Measurements from ENCODE around the gene CKS1B.

The CKS1B gene

GRCh38 chr1:154974102-154974807 lies at the start of gene CKS1B:
Gene CKS1B, plus strand, starts transcription at chr1:154974681. Its CDS starts 65 bp downstream, at chr1:154974746.
- DNase-seq (ENCODE audit: low read depth in 2 of 2), result peak; percentile 88 to 94

- no peak for DNase-seq (ENCODE audit: low read depth in 2 of 2)
Measured at GRCh38 chr1:154925335-154926170, 48.9 kb upstream of the CKS1B start.

- no peak for DNase-seq (ENCODE audit: low read depth in 2 of 2)
Measured at GRCh38 chr1:154926201-154926600, 48.3 kb upstream of the CKS1B start.

- no peak for DNase-seq (ENCODE audit: low read depth in 2 of 2)
Measured at GRCh38 chr1:154931940-154932487, 42.5 kb upstream of the CKS1B start.

- no peak for DNase-seq (ENCODE audit: low read depth in 2 of 2)
Measured at GRCh38 chr1:154934358-154934948, 40.0 kb upstream of the CKS1B start.

GRCh38 chr1:154935749-154936554 lies 38.5 kb upstream of the CKS1B start:
- DNase-seq (ENCODE audit: low read depth in 2 of 2), result no peak

GRCh38 chr1:154936555-154937084 lies 37.9 kb upstream of the CKS1B start, which contains the start of gene PMVK:
Gene PMVK, minus strand, starts transcription at chr1:154936719. Its CDS starts 34 bp downstream, at chr1:154936685.
- DNase-seq (ENCODE audit: low read depth in 2 of 2), result peak; percentile 91 to 93

- DNase-seq (ENCODE audit: low read depth in 2 of 2), result peak; percentile 81 to 85
Measured at GRCh38 chr1:154937085-154937987, 37.1 kb upstream of the CKS1B start.

- no peak for DNase-seq (ENCODE audit: low read depth in 2 of 2)
Measured at GRCh38 chr1:154937988-154938386, 36.5 kb upstream of the CKS1B start.

GRCh38 chr1:154938604-154939399 lies 35.7 kb upstream of the CKS1B start:
- no peak for DNase-seq (ENCODE audit: low read depth in 2 of 2)

- DNase-seq (ENCODE audit: low read depth in 2 of 2), result no peak
Measured at GRCh38 chr1:154940213-154940560, 34.3 kb upstream of the CKS1B start.

- no peak for DNase-seq (ENCODE audit: low read depth in 2 of 2)
Measured at GRCh38 chr1:154940651-154941194, 33.8 kb upstream of the CKS1B start.

GRCh38 chr1:154941333-154942013 lies 33.0 kb upstream of the CKS1B start:
- DNase-seq (ENCODE audit: low read depth in 2 of 2), result no peak

- no peak for DNase-seq (ENCODE audit: low read depth in 2 of 2)
Measured at GRCh38 chr1:154943649-154944400, 30.7 kb upstream of the CKS1B start.

GRCh38 chr1:154944401-154945159 lies 29.9 kb upstream of the CKS1B start:
- no peak for DNase-seq (ENCODE audit: low read depth in 2 of 2)

GRCh38 chr1:154945160-154945961 lies 29.1 kb upstream of the CKS1B start:
- DNase-seq (ENCODE audit: low read depth in 2 of 2), result no peak

All from stimulated activated CD4-positive, alpha-beta T cell treated with anti-CD3 and anti-CD28 coated beads, Interleukin-4, amount 100 ng/mL, for 48 hours (primary cell).